Middle frontal gyrus (tissue), 1 donor: ENCODE results near the gene YTHDF1.

Experiments used
- DNase-seq: peaks from one replicate; pipeline ENCODE4 v3.0.0-alpha.2; 2015; ENCODE audit warnings: low spot score; ENCODE audit errors: extremely low spot score

The YTHDF1 gene

DNA sequence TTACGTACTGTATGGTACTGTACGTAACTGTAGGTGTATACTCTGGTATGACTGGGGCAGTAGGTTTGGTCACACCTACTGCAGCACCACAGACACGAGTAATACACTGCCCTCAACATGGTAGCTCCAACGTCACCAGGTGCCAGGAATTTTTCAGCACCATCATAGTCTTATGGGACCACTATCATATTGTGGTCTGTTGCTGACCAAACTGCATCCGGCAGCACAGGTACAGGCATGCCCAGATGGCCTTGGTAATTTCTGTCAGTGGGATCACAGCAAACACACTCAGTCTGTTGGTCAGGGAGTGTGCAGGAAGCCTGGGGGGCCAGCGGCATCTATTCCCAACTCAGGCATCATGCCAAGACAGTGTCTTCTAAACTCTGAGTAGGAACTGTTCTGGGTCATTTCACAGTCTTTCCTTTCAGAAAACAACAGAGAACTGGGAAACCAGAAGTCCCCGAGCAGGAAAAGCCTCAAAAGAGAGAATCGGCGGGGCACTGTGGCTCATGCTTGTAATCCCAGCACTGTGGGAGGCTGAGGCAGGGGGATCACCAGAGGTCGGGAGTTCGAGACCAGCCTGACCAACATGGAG is 5.8 kb downstream of the YTHDF1 start:
- DNase-seq, result no peak

DNA sequence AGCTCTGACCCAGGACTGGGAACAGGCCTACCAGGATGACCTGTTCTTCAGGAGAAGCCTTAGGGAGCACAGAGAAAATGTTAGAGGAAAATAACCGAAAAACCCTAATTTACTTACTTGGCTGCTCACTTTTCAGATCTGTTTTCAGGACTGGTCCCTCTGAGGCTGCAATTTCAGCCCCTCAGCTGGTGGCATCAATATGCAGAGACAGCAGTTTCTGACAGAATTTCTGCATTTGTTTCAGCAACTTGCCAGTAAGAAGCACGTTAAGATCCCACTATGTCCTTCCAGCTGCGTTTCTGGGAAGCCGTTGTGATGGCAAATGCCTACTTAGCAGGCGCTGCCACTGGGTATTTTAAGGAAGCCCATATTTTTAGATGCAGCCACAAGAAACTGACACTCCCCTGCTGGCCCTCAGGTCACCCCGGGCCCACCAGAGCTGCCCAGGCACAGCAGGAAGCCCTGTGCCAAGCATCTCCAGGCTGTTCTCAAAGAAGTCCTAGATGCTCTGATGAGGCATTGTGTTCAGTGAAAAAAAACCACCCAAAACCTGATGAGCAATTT is 7.5 kb downstream of the YTHDF1 start:
- no peak for DNase-seq

DNA sequence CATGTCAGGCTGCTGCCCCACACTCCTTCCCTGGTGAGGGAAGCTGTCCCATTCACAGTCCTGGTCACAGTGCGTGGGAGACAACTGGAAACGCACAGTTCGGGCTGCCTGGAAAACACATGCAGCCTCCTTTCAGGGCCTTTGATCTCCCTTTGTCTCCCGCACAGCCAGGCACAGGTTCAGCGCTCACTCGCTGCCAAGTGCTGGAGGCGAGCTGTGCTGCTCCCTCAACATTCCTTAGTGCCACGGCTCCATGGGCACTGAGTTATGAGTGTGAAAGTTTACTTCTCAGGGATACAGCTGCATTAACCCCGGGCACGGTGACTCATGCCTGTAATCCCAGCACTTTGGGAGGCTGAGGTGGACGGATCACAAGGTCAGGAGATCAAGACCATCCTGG is 9.1 kb downstream of the YTHDF1 start:
- DNase-seq, result no peak

DNA sequence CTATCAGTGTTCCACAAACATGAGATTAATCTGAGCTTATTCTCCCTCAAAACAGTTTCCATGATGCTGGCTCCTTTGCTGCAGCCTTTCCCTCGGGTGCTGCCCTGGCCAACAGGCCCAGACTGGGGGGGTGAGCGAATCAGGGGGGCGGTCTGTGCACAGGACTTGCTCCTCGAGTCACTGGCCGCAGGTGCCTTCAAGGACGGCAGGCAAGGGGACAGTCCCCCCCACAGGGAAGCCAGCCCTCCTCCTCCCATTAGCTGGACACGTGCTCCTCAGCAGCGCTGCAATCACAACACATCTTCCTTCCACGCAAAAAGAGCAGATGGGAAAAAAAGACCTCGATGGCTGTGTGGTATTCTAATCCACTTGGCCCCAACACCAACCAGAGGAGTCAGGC is 10.0 kb downstream of the YTHDF1 start:
- DNase-seq, result no peak

DNA sequence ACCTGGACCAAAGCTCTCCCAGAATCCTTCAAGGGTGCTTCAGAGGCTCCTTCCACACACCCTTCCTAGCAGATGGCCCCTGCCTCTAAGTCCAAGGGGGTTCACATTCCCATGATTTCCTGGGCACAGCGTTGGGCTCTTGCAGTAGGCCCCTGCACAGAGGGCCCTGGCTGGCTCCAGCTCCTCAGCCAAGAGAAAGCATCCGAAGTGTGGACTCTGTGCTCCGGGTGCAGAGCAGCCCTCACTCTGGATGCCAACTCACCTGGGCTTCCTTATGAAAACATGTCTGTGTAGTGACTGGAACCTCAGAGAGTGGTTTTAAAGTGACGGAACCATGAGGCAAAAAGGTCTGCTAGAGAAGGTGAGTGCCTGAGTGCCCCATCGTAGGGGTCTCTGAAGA is 11.6 kb downstream of the YTHDF1 start:
- DNase-seq, result no peak

DNA sequence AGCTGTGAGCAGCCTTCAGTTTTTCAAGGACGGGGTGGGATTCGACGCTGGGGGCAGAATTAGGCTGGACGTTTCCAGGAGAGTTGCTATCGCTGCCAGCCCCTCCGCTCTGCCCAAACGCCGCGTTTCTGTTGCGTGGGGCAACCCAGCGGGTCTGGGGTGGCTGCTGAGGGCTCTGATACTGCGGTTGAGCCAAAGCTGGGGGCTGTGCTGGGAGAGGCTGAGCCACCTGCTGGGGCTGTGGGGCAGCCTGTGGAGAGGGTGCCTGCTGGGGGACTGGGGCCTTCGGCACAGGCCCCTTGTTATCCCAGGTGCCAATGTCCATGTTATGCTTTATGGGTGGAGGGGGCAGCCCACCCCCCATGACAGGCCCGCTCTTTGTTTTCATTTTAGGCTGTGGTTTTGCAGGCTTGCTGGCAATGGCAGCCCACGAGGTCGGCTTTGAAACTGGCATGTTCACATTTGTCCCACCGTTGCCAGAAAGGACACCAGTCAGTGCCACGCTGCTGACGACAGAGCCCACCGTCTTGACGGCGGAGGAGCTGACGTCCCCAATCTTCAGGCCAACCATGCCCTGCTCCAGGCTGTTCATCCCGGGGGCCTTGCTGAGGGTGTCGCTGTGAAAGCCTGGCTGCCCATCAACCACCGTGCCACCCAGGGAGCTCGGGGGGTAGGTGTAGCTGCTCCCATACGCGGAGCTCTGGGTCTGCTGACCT is 13.0 kb downstream of the YTHDF1 start:
- no peak for DNase-seq

DNA sequence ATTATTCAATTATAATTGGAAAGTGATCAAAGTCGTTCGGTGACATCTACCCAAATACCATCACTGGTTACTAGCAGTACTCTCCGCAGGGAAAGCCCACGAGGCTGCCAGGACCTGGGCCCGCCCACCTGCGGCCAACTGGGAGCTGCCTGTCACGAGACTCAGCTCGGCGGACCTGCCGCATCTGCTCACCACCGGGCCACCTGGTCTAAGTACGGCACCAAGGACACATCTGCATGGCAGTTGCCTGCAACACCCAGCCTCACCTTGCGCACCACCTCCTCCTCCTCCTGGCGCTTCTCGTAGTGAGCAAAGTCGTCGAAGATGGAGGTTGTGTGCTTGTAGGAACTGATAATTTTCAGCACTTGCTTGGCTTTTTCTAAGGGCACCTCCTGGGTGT is 13.9 kb downstream of the YTHDF1 start:
- DNase-seq, result no peak

DNA sequence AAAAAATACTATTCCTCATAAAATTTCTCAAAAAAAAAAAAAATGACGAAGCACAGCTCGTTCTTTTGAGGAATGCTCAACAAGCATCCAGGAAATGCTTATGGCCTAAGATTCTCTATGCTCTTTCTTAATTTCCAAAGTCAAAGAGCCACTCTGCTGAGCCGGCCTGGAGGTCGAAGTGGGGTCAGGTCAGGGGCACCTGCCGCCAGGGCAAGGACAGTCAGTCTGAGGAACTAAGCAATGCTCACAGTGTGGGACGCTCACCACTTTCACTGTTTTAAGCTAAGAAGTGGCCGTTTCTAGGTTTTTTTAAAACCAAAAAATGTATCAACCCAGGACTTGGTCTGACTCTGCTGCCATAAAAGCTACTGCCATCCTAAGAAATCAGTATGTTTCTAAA is 17.3 kb downstream of the YTHDF1 start:
- no peak for DNase-seq

DNA sequence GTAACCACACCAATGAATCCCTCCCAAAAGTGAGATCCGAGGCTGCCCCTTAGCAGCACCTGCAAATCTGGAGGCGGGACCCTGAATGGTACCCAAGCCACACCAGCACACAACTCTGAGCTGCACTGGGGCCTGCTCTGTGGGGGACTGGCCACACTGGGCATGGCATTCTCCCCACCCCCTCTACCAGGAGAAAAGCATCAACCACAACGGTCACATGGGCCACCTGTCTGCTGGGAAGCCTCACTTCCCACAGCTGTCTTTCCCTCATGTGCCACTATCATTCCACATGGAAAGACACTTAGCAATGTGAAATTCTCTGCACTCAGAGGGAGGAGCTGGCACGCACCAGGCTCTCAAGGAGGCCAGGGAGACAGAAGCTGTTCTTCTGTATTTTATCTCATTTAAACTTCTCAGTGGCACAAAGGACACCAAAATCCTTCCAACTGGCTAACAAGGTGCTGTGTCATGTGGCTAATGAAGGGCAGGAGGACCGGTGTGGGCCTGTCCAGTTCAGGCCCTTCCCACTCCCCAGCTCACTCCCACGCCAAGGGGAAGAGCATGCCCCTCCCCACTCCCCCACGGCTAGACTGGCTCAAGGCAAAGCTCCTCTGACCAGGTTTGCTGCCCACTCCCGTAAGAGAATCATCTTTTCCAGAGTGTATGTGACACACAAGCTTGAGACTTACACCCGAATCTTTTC is 19.0 kb downstream of the YTHDF1 start:
- DNase-seq, result no peak

DNA sequence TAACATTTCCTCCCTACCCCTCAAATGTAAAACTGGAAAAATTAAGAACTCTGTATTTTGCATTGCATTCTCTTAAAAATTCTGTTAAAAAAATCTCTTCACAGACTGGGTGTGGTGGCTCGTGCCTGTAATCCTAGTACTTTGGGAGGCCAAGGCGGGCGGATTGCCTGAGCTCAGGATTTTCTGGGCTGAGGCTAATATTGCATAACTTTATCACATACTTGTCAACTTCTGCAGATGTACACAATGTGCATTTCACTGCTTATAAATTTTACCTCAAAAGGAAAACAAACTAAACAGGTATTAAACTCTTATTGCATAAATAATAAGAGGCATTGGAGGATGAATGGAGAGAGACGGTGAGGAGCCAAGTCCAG is 21.1 kb downstream of the YTHDF1 start:
- DNase-seq, result no peak

DNA sequence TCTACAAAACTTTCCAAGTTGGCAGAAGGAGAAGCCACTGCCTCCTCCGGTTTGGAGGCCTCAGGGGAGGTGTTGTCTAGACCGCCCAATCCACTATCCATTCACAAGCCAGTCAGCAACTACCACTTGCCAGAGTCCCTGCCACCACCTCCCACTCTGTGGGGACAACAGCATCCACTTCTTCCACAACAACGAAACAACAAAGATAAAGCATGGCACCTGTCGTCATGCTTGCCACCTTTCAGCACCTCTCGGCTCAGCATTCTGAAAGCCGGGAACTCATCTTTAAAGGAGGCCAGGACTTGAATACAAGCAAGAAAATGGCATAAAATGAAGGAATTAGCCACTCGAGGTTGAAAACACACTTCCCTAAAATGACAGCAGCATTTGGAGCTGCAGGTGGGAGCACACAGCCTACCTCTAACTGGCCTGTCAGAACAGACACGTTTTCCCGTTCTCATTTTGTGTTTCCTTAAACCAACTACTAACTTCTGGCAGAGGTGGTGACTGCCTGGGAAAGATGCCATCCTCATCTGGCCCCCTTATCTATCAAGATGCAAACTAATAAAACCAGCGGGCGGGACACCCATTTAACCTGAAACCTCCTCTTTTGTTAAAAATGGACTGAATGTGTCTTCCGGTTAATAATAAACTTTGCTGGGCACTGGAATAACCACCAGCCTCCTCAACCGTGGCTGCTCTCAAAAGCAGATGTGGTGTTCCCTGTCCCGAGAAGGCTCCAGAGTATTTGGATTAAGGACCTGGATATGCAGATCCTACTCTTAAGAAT is 21.7 kb downstream of the YTHDF1 start:
- no peak for DNase-seq

DNA sequence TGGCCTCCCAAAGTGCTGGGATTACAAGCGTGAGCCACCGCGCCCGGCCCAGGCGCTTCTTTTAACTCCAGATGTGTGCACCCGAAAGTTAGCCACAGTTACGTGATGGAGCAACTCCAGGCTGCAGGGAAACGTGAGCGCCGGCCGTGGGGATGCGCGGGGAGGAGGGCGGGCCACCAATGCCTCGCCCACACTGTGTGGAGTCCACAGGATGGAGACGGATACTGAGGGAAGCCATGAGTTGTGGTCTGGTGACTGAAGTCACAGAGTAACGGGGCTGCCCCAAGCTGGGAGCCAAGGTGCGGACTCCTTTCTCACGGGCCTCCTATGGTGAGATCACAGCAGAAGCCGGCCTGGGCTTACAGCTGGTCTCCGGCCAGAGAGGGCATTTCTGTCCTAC is 23.2 kb downstream of the YTHDF1 start:
- DNase-seq, result no peak

DNA sequence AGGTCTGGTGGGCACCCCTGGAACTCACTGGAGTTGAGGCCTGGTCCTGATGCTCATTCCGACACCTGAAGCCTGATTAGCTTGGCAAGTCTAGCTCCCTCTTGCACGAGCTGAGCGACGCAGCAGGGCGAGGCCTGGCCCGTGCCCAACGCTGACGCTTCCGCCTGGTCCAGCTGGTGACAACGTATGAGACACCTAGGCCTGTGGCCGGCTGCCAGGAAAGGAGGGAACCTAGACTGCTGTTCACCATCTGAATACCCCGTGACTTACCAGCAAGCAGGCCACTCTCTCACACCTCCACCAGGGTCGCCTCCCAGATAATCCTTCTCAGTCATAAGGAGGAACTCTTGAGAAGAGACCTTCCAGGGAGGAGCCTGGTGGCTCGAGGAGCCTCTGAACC is 24.5 kb downstream of the YTHDF1 start:
- DNase-seq, result no peak

DNA sequence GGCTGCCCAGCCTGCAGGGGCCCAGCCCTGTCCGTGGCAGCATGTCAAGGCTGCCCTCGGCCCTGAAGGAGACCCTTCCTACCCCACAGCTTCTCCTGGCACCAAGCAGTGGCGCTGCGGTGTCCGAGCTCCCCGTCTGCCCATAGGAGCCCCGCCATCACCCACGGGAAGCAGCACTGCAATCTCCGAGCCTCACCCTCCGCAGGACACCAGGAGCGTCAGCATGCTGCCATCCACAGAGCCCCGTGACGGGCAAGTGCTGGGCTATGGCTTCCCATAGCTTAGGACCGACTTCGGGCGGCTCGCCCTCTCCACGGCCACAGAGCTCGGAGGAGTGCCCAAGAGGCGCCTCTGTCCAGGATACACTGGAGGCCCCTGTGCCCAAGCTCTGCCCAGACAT is 25.1 kb downstream of the YTHDF1 start:
- no peak for DNase-seq

DNA sequence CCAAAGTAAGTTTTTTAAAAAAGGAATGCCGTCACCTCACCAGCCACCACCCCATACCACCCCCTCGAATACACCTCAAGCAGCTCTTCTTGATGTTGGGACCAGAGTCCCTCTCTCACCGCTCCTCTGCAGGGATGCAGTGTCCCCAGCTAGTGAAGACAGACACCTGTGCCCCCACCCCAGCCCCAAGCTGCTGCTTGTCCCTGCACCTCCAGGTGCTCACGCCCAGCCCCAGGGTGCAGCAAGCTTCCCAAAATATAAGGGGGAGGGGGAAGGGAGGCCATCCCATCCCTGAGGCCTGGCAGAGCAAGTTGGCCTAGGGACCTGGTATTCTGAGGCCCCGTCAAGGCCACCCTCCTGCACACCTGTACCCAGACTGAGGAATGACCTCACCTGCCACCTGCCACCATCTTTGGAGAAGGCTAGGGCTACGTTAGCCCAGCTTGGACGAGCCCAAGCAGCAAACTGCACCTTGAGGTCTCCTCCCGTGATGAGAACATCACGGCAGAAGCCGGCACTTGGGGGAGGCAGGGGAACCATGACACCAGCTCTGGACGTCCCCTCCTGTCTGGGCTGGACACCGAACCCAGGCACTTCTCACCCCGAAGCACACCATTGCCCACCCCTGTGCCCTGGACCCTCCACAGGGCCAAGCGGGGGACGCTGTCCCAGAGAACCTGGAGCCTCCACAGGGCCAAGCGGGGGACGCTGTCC is 25.9 kb downstream of the YTHDF1 start:
- no peak for DNase-seq

DNA sequence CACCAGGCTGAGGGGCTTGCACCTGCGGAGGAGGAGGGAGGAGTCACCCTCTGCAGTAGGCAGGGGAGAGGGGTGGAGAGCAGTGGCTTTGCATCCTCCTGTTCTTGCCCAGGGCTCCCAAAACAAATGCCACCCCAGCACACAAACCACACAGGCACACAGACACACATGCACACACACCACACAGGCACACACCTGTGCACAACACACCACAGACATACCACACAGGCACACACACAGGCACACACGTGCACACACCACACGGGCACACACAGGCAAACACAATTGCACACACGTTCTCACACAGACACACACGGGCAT is 26.6 kb downstream of the YTHDF1 start:
- no peak for DNase-seq

DNA sequence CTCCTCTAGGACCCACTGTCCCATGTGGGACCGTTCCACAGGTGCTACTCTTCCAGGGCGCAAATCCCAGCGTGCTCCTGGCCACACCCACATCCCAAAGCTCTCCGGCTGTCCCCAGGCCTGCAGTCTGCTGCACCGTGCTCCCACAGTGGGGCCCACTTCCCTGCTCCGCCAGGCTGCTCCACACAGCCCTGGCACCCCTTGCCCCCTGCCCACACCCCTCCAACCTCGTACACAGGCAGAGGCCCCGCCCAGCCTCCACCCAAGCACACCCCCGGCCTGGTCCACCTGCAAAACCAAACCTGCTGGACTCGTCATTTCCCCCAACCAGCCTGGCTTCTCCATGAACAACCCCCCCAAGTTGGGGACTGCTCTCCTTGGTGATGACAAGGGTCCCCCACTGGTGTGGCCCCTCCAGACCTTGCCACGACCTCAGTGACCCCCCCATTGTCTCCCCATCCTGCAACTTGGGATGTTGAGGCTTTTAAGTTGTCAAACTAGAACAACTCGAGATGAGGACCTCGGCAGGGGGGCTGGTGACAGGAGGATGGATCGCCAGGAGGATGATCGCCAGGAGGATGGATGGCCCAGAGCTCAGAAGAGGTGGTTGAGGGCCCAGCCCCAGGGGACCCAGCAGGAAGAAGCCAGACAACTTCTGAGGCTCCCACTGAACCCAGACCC is 27.1 kb downstream of the YTHDF1 start:
- DNase-seq, result no peak

DNA sequence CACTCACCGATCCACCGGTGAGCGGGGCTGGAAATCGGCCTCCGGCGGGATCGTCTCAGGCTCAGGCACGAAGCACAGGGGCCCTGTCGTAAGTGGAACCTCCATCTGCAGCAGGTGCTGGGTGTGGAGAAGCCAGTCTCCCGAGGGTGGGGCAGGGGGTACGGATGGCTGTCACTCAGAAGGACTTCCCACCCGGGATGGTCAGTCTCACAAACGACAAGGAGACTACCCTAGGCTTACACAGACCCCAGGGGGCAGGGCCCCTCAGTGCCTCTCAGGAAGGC is 27.8 kb downstream of the YTHDF1 start:
- DNase-seq, result no peak

DNA sequence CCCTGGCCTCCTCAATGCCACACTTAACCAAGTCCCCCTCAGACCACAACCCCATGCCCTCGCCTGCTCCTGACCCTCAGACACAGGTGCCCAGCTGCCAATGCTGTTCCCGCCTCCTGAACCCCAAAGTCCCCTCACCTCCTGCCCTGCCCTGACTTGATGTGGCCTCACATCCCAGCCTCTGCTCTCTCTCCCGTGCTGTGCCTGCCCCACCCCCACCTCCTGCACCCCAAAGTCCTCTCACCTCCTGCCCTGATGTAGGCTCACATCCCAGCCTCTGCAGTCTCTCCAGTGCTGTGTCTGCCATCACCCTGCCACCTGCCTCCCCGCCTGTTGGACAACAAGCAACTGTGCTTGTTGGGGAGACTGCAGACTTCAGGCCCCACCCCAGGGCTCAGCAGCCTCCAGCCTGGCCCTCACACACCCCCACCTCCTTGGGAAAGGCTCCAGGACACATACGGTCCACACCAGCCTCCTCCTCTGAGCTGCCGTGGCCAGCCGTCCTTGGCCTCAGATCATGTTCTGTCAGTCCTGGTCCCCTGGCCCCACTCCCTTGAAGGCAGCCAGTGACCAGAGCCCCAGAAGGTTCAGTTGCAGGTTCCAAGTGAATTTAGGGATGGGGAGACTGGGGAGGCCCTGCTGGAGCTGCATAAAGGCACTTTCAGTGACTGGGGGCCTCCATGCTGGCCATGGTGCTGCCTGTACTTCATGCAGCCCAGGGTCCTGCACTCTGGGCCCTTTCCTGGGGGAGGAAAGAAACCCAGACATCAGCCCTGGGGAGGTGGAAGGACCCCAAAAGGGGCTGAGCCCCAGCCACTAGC is 28.4 kb downstream of the YTHDF1 start:
- no peak for DNase-seq
